H1 (cell line): ENCODE measurements around the gene VASN. TPM values are rescaled to one million over a fixed set of nuclear protein-coding genes. Genes with fewer than 3 reads are reported as not detected.

Experiments
- CTCF ChIA-PET: fragments of 300-600 bp; sonication (Branson Sonifier 250); formaldehyde crosslinking; loops from one replicate; lab custom pipeline; 2021; ENCODE audit not compliant: partially characterized antibody; lab: Charles Lee
- POLR2A ChIA-PET: fragments of 300-600 bp; sonication (Branson Sonifier 250); formaldehyde crosslinking; loops from one replicate; lab custom pipeline; 2021; ENCODE audit warnings: inconsistent platforms; ENCODE audit not compliant: partially characterized antibody; lab: Charles Lee
- DNase-seq, 2 experiments: peaks; one replicate each; pipeline versions ENCODE4 v3.0.0 to v3.0.0-alpha.2; 2010 to 2022; ENCODE audit warnings: low spot score in 2 of 2, low read depth in 1 of 2, mixed read lengths in 1 of 2
- FAIRE-seq: peaks from 2 replicates; lab custom pipeline; 2011; peaks lifted over from hg19 to GRCh38; lab: Jason Lieb, UNC
- H2AFZ ChIP-seq: 2 replicates; pipeline ENCODE4 v1.8.1; 2012; ENCODE audit warnings: low read length, inconsistent platforms
- H2AK5ac ChIP-seq: 2 replicates; pipeline ENCODE4 v1.6.1; 2013; ENCODE audit warnings: low read depth, low read length
- H2BK120ac ChIP-seq: replicated peaks from 2 replicates; pipeline ENCODE3; 2013; ENCODE audit warnings: low read depth, low read length, inconsistent platforms
- H2BK12ac ChIP-seq: 2 replicates; pipeline ENCODE4 v1.6.1; 2013; ENCODE audit warnings: low read depth, low read length
- H2BK15ac ChIP-seq: 2 replicates; pipeline ENCODE4 v1.6.1; 2013; ENCODE audit warnings: low read length
- H2BK20ac ChIP-seq: 2 replicates; pipeline ENCODE4 v1.6.1; 2013; ENCODE audit warnings: low read length
- H2BK5ac ChIP-seq: 2 replicates; pipeline ENCODE4 v1.6.1; 2013; ENCODE audit warnings: low read depth, low read length
- H3K14ac ChIP-seq: 2 replicates; pipeline ENCODE4 v1.6.1; 2013; ENCODE audit warnings: inconsistent platforms; ENCODE audit not compliant: insufficient read length
- H3K18ac ChIP-seq: 2 replicates; pipeline ENCODE4 v1.6.1; 2013; ENCODE audit warnings: low read length; ENCODE audit errors: extremely low read depth
- H3K23ac ChIP-seq: 2 replicates; pipeline ENCODE4 v1.6.1; 2013; ENCODE audit warnings: inconsistent platforms; ENCODE audit not compliant: insufficient read length
- H3K23me2 ChIP-seq: 2 replicates; pipeline ENCODE4 v1.6.1; 2013; ENCODE audit warnings: low read depth, low read length
- H3K27ac ChIP-seq: 2 replicates; pipeline ENCODE4 v1.6.1; 2011; ENCODE audit warnings: low read depth, low read length, inconsistent platforms
- H3K27me3 ChIP-seq, 4 experiments: replicated peaks in 1 of 4; 1 replicate in 1 of 4; 2 replicates in 3 of 4; pipeline versions ENCODE4 v1.6.1 to v1.8.1; 2011 to 2013; ENCODE audit warnings: low read length in 3 of 4, mild to moderate bottlenecking in 3 of 4, inconsistent platforms in 2 of 4, mixed read lengths in 2 of 4, moderate library complexity in 1 of 4; ENCODE audit not compliant: control insufficient read depth in 3 of 4, insufficient read depth in 3 of 4; ENCODE audit errors: extremely low read depth in 1 of 4
- H3K36me3 ChIP-seq, 4 experiments: 2 replicates each; pipeline versions ENCODE4 v1.6.1 to v1.8.1; 2011 to 2013; ENCODE audit warnings: mild to moderate bottlenecking in 4 of 4, low read length in 3 of 4, moderate library complexity in 2 of 4, control low read depth in 1 of 4, inconsistent platforms in 1 of 4; ENCODE audit not compliant: insufficient read depth in 4 of 4, control insufficient read depth in 2 of 4
- H3K4ac ChIP-seq: replicated peaks from 2 replicates; pipeline ENCODE3; 2013; ENCODE audit warnings: low read length, low read depth, mixed read lengths, inconsistent platforms; ENCODE audit not compliant: insufficient read length
- H3K4me1 ChIP-seq, 4 experiments: replicated peaks in 1 of 4; 1 replicate in 1 of 4; 2 replicates in 3 of 4; pipeline versions ENCODE4 v1.6.1 to v1.8.1; 2011 to 2013; ENCODE audit warnings: low read length in 3 of 4, inconsistent platforms in 2 of 4, mixed read lengths in 1 of 4; ENCODE audit not compliant: insufficient read depth in 4 of 4, control insufficient read depth in 3 of 4
- H3K4me2 ChIP-seq, 2 experiments: 2 replicates each; pipeline versions ENCODE4 v1.6.1 to v1.8.1; 2011 to 2013; ENCODE audit warnings: low read depth in 2 of 2, low read length in 2 of 2, control low read depth in 1 of 2, inconsistent platforms in 1 of 2, mild to moderate bottlenecking in 1 of 2; ENCODE audit not compliant: insufficient read depth in 1 of 2
- H3K4me3 ChIP-seq, 4 experiments: fragments of 200-600, 300-600 bp in 1 of 4; sonication (generic), shearing (Covaris generic), sonication (Bioruptor Twin) in 1 of 4; 2 replicates each; pipeline versions ENCODE4 v1.5.1 to v1.8.1; 2011 to 2016; ENCODE audit warnings: low read length in 4 of 4, low read depth in 3 of 4, control low read depth in 2 of 4, inconsistent platforms in 2 of 4, mild to moderate bottlenecking in 2 of 4, mixed read lengths in 1 of 4, moderate library complexity in 1 of 4; ENCODE audit not compliant: insufficient read depth in 2 of 4; ENCODE audit errors: extremely low read depth in 1 of 4
- H3K56ac ChIP-seq: replicated peaks from 2 replicates; pipeline ENCODE3; 2013; ENCODE audit warnings: low read depth, mild to moderate bottlenecking, mixed read lengths, low read length, inconsistent platforms; ENCODE audit not compliant: insufficient read length
- H3K79me1 ChIP-seq: 2 replicates; pipeline ENCODE4 v1.6.1; 2013; ENCODE audit warnings: low read depth, low read length, control low read depth
- H3K79me2 ChIP-seq, 2 experiments: 2 replicates each; pipeline versions ENCODE4 v1.6.1 to v1.8.1; 2012 to 2013; ENCODE audit warnings: low read length in 2 of 2, mild to moderate bottlenecking in 2 of 2, inconsistent platforms in 1 of 2; ENCODE audit not compliant: insufficient read depth in 2 of 2, control insufficient read depth in 1 of 2
- H3K9ac ChIP-seq, 4 experiments: replicated peaks in 1 of 4; 1 replicate in 1 of 4; 2 replicates in 3 of 4; pipeline versions ENCODE4 v1.6.1 to v1.8.1; 2011 to 2013; ENCODE audit warnings: low read depth in 3 of 4, low read length in 3 of 4, control low read depth in 2 of 4, mild to moderate bottlenecking in 2 of 4, moderate library complexity in 2 of 4, inconsistent platforms in 1 of 4; ENCODE audit errors: extremely low read depth in 1 of 4
- H3K9me3 ChIP-seq, 2 experiments: 2 replicates each; pipeline versions ENCODE4 v1.6.1 to v1.8.1; 2012 to 2013; ENCODE audit warnings: mild to moderate bottlenecking in 2 of 2, moderate library complexity in 2 of 2, control low read depth in 1 of 2, inconsistent platforms in 1 of 2, low read depth in 1 of 2, low read length in 1 of 2, mixed read lengths in 1 of 2; ENCODE audit not compliant: insufficient read depth in 2 of 2
- H4K20me1 ChIP-seq, 2 experiments: replicated peaks in 1 of 2; 2 replicates each; pipeline versions ENCODE3 to v1.8.1; 2011 to 2013; ENCODE audit warnings: inconsistent platforms in 2 of 2, low read length in 2 of 2, mild to moderate bottlenecking in 1 of 2; ENCODE audit not compliant: insufficient read depth in 2 of 2, control insufficient read depth in 1 of 2
- H4K5ac ChIP-seq: 2 replicates; pipeline ENCODE4 v1.6.1; 2013; ENCODE audit warnings: low read length, low read depth, mixed read lengths, inconsistent platforms; ENCODE audit not compliant: insufficient read length
- H4K8ac ChIP-seq: 2 replicates; pipeline ENCODE4 v1.8.0; 2013; ENCODE audit warnings: mild to moderate bottlenecking, moderate library complexity, low read length, inconsistent platforms; ENCODE audit not compliant: insufficient read depth; ENCODE audit errors: extremely low read depth
- H4K91ac ChIP-seq: replicated peaks from 2 replicates; pipeline ENCODE3; 2013; ENCODE audit warnings: low read length, mixed read lengths, inconsistent platforms; ENCODE audit not compliant: insufficient read length
- POLR2A ChIP-seq, 2 experiments: IDR thresholded peaks; 1 replicate in 1 of 2; 2 replicates in 1 of 2; pipeline ENCODE4 v1.6.1; 2011; ENCODE audit warnings: low read depth in 2 of 2, low read length in 2 of 2, mild to moderate bottlenecking in 2 of 2; ENCODE audit errors: control extremely low read depth in 1 of 2
- RNF2 ChIP-seq: fragments of 200-900, 300-1000 bp; sonication (generic); IDR thresholded peaks from 2 replicates; pipeline ENCODE4 v1.7.1; 2016; ENCODE audit warnings: borderline replicate concordance, low read depth, mild to moderate bottlenecking, antibody characterized with exemption, low read length; ENCODE audit not compliant: poor library complexity, severe bottlenecking; ENCODE audit errors: missing control alignments
- WGBS, 2 experiments: shearing (Covaris generic) in 1 of 2; methylation state at CpG; one replicate each; pipeline versions ENCODE4 v1.1.6 to v1.1.7; 2013 to 2015; ENCODE audit warnings: low lambda C conversion rate in 2 of 2, mixed read lengths in 2 of 2, inconsistent platforms in 1 of 2, low coverage in 1 of 2, missing lambda C conversion rate in 1 of 2; ENCODE audit not compliant: insufficient replicate concordance in 2 of 2, insufficient coverage in 1 of 2, insufficient read length in 1 of 2; ENCODE audit errors: extremely low coverage in 1 of 2, missing lambda C conversion rate in 1 of 2; 5-methylcytosine and 5-hydroxymethylcytosine counted together
- polyA plus RNA-seq, 7 experiments: library from polyadenylated mRNA; depleted of rRNA in 3 of 7; stranded (reverse) in 5 of 7; unstranded in 2 of 7; fragments of >200 nt in 5 of 7; fragments of 200-250 nt in 2 of 7; gene quantifications; 1 replicate in 5 of 7; 2 replicates in 1 of 7; 4 replicates in 1 of 7; pipeline versions ENCODE4 v1.2.1 to v1.2.3, GENCODE V29; 2011 to 2013; ENCODE audit warnings: missing spikeins in 2 of 7, mixed read lengths in 2 of 7
- total RNA-seq: library from RNA; stranded (reverse); fragmentation: NEBNext Ultra II Directional; extraction: Animal tissue kit (Norgen Biotek cat#: 25700); gene quantifications from 2 replicates; pipeline ENCODE4 v1.2.1, GENCODE V29; 2021

Gene VASN
- total and polyA plus RNA-seq, 2 of the 8 experiments (the other 6 are each of a cell fraction or from before 2014, with no cell fraction given): 9.6 to 11.3 TPM

DNA sequence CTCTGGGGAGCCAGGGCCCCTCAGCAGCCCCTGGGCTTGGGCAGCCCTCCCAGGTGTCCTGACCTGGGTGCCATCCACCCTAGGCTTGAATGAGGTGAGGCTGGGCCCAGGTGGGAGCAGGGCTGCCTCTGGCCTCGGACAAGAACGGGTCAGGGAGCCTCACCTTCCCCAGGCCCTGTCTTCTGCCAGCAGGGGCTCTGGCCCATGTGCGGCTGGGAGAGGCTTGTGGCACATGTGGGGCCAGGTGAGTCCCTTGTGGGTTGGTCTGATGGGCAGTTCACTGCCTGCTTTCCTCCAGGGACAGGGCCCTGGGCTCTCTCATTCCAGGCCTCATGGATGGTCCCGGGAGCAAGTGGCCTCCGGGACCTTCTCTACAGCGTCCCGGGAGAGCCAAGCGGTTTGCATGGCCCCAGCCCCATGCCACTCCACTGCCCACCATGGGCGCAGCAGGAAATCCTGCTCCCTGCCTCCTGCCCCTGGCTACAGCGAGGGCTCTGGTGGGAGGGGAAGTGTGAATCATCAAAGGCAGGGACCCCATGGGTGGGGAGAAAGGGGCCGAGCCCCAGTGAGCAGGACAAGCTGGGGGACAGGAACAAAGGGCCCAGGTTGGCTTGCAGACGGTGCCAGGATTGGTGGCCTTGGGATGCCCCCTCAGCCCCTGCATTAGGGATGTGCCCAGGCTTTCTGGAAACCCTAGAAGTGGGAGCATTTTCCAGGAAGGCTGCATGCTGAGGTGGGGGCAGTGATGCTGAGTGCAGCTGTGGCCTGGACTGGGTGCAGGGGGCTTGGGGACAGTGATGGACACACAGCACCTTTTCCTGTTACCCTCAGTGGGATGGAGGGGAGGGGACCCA is 12.2 kb downstream of the VASN start:
- H3K27ac ChIP-seq: no peak overlapping the region; the same call in 1 of the 2 replicates
- no peak overlapping the region for H4K8ac ChIP-seq
- H3K36me3 ChIP-seq: peaks cover 0 to 18% (median 2%) of the 10 kb centered on the region in 4 experiments; a peak in 4 of 8 replicates
- no peak overlapping the region for H3K4me2 ChIP-seq
- peaks cover 0 to 12% (median 7%) of the 10 kb centered on the region in 4 experiments; a peak in 6 of 7 replicates for H3K4me1 ChIP-seq
- H3K27me3 ChIP-seq: no peaks in the 10 kb centered on the region
- FAIRE-seq (no peak), DNase-seq (no peak)
- no peak overlapping the region for H3K4me3 ChIP-seq
- no peak overlapping the region for H2BK120ac ChIP-seq
- no peak overlapping the region for H2BK20ac ChIP-seq
- H3K56ac ChIP-seq: no peak overlapping the region
- no peak overlapping the region for H3K4ac ChIP-seq
- no peak overlapping the region for H2BK15ac ChIP-seq
- no peak overlapping the region for H4K5ac ChIP-seq
- peak overlapping the region; percentile 53; the same call in 1 of the 2 replicates for H2AK5ac ChIP-seq
- H3K23me2 ChIP-seq: no peaks in the 10 kb centered on the region
- POLR2A ChIA-PET: interaction anchor here (1.0 to 11.9 kb wide), 5 partner anchors 4 to 45 kb away, joined by 3 to 223 read pairs (median 5); no protein-coding TSS in a partner anchor
- H3K79me2 ChIP-seq: no peaks in the 10 kb centered on the region
- no peak overlapping the region for H2BK5ac ChIP-seq
- CTCF ChIA-PET: interaction anchor here (0.6 to 24.8 kb wide), 5 partner anchors 8 to 21 kb away, joined by 4 to 659 read pairs (median 112); no protein-coding TSS in a partner anchor
- H4K91ac ChIP-seq: no peak overlapping the region
- TF ChIP-seq POLR2A (IDR thresholded peaks at IDR 0.05; ENCODE audit: control extremely low read depth in 1 of 2, low read depth in 2 of 2, low read length in 2 of 2) (0 out of 3 replicates have a peak, but pooled peaks of 1 of the 2 experiments have one; percentile 5), RNF2 (no peak)
- H3K18ac ChIP-seq: 0 out of 2 replicates have a peak overlapping the region, but pooled peaks have one; percentile 32
- H3K9ac ChIP-seq: no peak overlapping the region
- 0 out of 2 replicates have a peak, but pooled peaks cover 3% of the 10 kb centered on the region for H3K79me1 ChIP-seq
- H3K14ac ChIP-seq: no peak overlapping the region
- WGBS, 2 experiments: 91% methylated on average over 9 of the region's 12 CpGs; no CpG with 5 or more reads in 1 of the 2 experiments
- peak overlapping the region; percentile 39; the same call in 1 of the 2 replicates for H2BK12ac ChIP-seq
- peaks cover 3 to 15% of the 10 kb centered on the region in 2 experiments for H4K20me1 ChIP-seq
- H2AFZ ChIP-seq: no peak overlapping the region
- no peak overlapping the region for H3K23ac ChIP-seq
- H3K9me3 ChIP-seq: no peaks in the 10 kb centered on the region
